GM21381 (cell line): ENCODE measurements around the gene FAM169A.
"Not testable (repeated sequence)": the region's sequence is repeated elsewhere in the genome, so short reads cannot be mapped to it uniquely, and the experiment has no call there.

Experiments used
- ATAC-seq: cut with Tn5 transposase; IDR thresholded peaks from one replicate; pipeline ENCODE4 v1.9.1; 2021; ENCODE audit warnings: mild to moderate bottlenecking, moderate library complexity; ENCODE audit not compliant: unreplicated experiment

Gene FAM169A

GRCh38 chr5:74870299-74871067 lies 4.3 kb upstream of the FAM169A start:
- ATAC-seq, result no peak

- not testable (repeated sequence) for ATAC-seq
Measured at GRCh38 chr5:74869414-74869813, 3.2 kb upstream of the FAM169A start.

GRCh38 chr5:74866596-74867162 lies 492 bp upstream of the FAM169A start:
- ATAC-seq, result no peak

DNA sequence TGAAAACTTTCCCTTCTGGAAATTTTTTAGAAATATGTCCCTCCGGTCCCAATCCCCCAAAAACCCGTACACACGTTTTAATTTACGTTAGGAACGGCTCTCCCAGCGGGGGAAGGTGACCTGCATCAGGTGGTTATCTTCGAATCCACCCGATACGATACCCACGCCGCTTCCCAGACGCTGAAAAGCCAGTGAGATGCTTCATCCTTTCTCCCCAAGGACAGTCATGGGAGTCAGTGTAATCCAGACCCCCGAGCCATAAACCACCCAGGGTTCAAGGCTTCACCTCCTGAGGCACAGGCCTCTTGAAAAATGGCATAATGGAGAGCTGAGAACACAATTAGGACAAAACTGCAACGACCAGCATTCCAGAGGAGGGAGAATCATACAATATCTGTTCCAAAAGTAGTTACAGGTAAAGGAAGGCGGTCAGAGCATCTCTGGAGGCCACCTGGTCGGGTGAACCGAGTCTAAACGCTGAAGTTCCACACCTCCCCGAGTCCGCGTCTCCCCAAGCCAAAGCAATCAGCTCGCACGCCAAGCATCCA lies 857 bp downstream of the FAM169A start:
- ATAC-seq, result no peak

DNA sequence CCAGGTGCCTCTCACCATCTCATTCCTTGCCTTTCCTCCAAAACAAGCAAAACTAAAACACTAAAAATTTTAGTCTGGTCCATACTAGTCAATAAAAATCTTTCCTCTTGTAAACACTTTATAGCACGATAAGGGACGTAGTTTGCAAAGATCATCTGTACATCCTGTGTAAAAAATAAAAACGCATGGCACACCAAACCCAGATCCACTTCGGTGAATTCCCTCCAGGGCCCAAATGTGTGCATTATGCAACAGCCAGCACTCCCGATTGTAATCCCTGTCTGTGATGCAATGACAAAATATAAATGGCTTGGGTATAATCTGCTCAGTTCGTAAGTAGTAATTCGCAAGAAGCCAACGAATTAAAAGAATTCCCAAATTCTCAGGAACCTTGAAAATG lies 1.4 kb downstream of the FAM169A start:
- no peak for ATAC-seq

DNA sequence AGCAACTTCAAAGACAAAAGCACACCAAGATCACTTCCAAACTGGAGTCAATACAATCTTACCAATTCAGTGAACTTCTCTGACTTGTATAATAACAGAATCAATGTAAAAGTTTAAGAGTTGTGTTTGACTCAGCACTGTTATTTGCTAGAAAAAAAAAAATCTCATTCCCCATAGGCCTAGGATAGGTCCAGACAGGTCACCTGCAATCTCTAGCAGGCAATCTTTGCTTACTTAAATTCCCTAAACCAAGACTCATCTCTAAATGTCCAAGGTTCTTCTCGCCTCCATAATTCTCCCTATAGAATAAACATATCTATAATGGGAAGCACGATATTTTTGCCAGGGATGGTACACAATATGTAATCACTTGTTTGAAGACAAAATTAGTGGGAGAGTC lies 2.5 kb downstream of the FAM169A start:
- no peak for ATAC-seq

GRCh38 chr5:74862221-74862620 lies 4.0 kb downstream of the FAM169A start:
- ATAC-seq, result no peak

- not testable (repeated sequence) for ATAC-seq
Measured at GRCh38 chr5:74856975-74857374, 9.2 kb downstream of the FAM169A start.

- ATAC-seq, result no peak
Measured at GRCh38 chr5:74853256-74853655, 12.9 kb downstream of the FAM169A start.

GRCh38 chr5:74851684-74852353 lies 14.4 kb downstream of the FAM169A start:
- ATAC-seq, result no peak

- no peak for ATAC-seq
Measured at GRCh38 chr5:74850789-74851425, 15.3 kb downstream of the FAM169A start.

- no peak for ATAC-seq
Measured at GRCh38 chr5:74850030-74850429, 16.2 kb downstream of the FAM169A start.

- no peak for ATAC-seq
Measured at GRCh38 chr5:74848553-74849025, 17.6 kb downstream of the FAM169A start.

DNA sequence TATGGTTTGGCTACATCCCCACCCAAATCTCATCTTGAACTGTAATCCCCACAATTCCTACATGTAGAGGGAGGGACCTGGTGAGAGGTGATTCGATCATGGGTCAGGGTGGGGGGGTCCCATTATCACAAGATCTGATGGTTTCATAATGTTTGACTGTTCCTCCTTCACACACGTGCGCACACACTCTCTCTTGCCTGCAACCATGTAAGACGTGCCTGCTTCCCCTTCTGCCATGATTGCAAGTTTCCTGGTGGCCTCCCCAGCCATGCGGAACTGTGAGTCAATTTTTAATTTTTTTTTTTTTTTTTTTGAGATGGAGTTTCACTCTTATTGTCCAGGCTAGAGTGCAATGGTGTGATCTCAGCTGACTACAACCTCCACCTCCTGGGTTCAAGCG lies 27.0 kb downstream of the FAM169A start:
- no peak for ATAC-seq

- ATAC-seq, result no peak
Measured at GRCh38 chr5:74838262-74838661, 27.9 kb downstream of the FAM169A start.

- ATAC-seq, result no peak
Measured at GRCh38 chr5:74837115-74837514, 29.1 kb downstream of the FAM169A start.

DNA sequence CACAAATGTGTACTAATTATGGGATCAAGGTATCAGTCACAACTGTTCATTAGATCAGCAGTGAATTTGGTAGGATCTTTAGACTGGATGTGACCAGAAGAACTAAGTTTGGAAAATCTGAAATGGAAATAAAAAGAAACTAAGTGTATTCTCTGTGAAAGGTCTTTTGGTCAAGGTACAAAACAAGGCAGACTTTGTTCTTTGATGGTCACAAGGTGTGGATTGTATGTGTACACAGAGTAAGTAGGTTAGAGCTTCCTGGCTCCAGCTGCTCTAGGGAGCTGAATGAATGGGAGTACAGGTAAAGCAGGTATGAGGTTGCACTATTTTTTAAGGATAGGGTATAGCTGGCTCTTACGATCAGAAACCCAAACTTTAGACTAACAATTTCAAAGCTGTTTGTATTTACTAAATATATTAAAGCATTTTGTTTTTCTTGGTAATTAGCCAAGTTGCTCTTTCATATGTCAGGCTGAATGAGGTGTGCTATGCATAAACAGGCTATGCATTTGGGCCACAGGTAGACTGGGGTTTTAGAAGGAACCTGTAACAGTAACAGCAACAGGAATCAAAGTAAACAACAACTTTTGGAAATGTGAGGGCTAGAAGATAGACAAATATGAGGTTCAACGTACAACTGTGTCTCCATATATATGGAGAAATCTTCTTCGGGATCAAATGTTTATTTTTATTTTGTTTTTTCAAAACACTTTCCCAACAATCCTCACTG lies 32.5 kb downstream of the FAM169A start:
- no peak for ATAC-seq

- no peak for ATAC-seq
Measured at GRCh38 chr5:74829413-74829812, 36.8 kb downstream of the FAM169A start.

- ATAC-seq, result no peak
Measured at GRCh38 chr5:74822288-74822687, 43.9 kb downstream of the FAM169A start.

DNA sequence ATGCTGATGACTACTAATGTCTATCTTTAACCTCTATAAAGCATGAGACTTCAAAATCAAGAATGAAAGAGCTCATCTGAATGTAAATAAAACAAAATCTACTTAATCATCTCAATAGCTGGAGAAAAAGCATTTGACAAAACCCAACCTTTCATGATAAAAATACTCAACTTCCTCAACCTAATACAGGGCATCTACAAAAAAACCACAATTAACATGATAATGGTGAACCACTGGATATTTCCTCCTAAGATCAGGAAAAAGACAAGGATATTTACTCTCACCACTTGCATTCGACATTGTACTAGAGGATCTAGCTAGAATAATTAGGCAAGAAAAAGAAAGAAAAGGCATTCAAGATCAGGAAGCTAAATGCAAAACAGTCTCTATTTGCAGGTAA lies 49.3 kb downstream of the FAM169A start:
- no peak for ATAC-seq

DNA sequence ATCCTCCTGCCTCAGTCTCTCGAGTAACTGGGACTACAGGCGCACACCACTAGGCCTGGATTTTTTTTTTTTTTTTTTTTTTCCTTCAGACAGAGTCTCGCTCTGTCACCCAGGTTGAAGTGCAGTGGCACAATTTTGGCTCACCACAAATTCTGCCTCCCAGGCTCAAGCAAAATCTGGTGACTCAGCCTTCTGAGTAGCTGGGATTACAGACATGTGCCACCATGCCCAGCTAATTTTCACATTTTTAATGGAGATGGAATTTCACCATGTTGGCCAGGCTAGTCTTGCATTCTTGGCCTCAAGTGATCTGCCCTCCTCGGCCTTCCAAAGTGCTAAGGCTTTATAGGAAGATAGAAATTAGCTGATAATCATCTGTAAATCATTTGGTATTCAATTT lies 55.3 kb downstream of the FAM169A start:
- no peak for ATAC-seq
